NCI-H2029 treated with DMSO at 0.1 percent for 48 hours (cell line): ENCODE results near the gene MOB2.

Experiments
- DNase-seq: peaks from one replicate; lab custom pipeline; 2025; lab: John Stamatoyannopoulos, UW

Gene MOB2

DNA sequence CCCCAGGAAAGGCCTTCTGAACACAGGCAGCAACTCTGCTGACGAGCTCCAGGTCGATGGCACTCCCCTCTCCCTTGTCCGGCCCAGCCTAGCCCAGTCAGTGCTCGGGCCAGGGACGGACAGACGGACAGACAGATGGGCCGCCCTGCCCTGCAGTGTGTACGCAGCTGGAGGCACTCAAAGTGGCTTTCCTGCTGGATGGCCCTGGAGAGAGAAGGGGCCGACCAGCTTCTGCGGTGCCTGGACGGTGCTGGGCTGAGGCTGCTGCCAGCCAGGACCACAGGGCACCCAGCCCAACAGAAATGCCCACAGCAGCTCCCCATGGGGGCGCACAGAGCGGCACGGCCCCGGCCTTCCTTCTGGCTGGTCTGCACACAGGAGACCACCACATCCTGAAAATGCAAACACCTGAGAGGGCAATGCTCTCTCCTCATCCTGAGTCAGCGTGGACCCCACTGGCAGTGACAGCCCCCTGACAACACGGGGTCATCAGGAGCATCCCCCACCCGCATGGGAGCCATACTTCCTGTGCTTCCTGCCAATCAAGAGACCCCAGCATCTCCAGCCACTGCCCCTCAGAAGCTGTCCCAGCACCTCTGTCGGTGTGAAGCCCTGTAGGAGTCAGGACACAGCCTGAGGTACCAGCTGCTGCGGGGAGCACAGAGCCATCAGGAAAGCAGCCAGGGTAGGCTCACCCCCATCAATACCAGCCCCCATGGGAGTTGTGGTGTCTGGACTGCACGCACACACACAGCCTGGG is 692 bp upstream of the MOB2 start:
- DNase-seq = no peak

DNA sequence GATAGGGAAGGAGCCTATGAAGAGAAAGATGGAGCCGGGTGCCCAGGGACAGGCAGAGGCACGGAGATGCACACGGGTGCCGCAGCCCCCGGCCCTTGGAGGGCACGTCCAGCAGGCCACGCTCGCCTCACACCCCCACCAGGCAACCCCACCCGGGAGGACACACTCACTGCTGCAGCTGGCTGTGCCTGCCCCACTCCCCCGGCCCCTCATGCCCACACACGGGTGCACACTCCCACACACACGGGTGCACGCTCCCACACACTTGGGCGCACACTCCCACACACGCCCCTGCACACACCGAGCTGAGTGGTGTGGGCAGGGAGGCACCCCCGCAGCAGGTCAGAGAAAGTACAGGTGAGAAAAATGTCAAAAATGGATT is 1.1 kb downstream of the MOB2 start:
- DNase-seq = no peak

DNA sequence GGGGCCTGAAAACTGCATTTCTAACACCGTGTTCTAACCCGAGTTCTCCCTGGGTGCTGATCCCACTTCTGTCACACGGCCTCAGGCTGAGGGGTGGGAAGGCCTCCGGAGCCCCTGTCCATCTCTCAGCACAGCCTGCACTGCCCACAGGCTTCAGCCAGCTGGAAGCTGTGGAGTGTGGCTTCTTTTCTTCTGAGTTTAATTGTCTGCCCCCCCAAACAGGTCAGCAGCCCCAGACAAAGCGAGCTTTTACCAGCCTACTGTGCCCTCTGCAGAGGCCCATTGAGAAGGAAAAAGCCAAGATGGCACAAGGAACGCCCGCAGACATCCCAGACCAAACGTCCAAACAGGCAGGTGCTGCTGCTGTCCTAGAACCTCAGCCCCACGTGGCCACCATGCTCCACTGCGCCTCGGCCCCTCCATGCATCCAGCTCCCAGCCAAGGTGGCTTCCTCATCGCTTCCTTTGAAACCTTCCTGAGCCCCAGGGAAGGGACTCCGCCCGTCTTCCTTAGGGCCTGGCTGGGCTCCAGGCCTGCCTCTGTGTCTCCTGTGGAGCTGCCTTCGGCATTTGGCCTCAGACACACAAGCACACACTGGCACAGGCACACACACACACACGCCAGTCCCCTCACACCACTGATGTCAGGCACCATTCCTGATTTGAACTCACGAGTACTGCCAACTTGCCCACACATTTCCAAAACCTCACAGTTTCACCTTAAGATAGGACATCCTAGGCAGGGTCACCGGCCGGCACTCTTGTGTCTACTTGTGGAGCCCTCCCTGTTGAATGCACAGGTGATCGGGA is 1.7 kb downstream of the MOB2 start:
- no peak for DNase-seq

DNA sequence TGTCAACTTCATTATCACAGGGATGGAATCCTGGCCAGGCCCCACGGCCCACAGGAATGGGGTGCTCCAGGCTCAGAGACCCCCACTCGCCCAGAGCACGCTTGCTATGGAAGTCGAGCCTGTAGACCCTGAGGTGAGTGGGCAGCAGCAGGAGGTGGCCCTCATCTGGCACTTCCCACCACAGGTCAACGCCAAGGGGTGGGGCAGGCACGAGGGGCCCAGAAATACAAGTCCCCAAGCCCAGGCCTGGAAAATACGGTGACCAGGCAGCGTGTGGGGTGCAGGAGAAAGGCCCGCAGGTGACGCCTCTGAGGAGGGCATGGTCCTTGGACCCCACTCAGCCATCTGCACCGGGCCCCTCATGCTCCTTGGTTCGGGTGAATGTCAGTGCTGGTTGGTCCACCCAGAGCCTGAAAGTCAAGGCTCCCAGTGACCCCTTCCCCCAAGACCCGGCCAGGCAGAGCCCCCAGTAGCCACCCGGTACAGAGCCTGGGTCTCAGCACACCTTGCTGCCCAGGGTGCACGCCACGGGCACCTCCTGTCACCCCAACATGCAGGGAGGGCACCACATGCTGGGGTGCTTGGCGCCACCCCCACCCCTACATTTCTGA is 2.4 kb downstream of the MOB2 start:
- no peak for DNase-seq

DNA sequence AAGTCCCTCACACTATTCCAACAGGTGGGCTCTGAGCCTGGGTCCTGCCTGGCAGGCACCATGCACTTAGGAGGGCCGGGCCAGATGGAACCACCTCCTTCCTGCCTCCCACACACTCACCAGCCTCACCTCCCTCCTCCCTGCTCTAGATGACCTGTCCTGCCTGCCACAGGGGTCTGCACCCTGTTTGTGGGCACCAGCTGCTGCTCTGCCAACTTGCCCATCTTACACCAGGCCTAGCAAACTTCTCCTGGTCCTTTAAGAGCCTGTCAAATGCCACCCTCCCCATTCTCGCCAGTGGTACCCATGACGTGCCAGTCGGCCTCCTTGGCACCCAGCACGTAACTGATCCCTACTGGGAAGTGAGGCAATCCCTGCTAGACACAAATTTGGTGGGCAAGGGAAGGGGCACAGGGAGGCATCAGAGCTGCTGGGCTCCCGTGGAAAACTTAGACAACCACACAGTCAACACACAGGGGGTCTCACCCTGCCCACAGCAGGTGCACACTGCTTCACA is 3.1 kb downstream of the MOB2 start:
- no peak for DNase-seq

DNA sequence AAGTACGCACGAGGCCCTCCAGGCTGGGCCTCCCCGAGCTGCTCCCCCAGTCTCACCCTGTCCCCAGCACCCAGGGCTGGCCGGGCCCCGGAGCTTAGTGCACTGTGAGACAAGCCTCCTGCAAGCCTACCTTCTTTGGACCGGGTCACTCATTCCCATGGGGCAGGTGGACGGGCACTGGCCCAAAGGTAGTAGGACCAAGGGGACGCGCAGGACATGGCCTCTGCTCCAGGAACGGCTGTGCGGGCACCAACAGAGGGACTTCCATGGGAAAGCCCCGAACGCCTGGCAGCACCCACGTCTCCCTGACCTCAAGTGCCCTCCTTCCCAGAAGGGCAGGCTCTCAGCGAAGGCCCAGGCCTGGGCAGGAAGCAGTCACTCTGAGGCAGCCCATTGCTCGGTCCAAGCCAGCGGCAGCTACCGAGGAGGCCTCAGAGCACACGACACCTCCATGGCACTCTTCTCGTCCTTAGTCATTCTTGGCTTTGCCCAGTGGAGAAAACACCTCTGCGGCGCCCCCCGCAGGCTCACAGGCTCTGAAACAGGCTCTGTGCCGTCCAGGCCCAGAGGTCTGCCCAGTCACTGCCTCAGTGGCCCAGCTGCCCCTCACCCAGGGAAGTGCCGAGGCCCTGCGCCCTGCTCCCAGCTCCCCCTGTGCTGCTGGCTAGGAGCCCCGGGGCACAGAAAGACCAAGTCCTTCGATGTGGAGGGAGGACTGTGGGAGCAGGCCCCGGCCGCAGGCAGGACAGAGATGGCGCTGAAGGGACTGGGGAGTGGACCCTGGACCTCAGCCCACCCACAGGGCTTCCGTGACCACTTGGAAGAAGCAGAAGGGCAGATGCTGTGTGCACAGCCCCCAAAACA is 3.8 kb downstream of the MOB2 start:
- no peak for DNase-seq

DNA sequence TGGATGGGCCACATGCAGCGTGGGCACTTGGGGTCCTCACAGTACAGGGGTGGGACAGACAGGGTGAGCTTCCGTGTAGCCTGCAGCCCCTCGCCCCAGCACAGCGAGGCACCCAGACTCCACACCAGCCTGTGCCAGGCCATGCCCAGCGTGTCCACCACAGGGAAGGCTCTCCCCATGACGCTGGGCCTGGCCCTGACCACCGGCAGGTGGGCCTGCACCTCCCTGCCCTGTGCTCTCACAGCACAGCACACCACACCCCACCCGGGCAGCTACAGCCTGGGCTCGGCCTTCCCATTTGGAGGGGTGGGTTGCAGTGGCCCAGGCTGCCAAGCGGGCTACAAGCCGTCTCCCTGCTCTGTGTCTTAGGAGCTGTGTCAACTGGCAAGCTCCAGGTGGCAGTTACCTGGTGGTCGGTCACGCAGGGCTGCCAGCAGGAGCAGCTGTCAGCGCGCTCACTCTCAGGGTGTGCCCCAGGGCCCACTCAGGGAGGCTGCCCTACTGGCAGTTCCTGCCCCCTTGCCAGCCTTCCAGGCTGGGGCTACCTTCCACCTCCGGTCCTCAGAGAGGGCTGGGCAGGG is 4.6 kb downstream of the MOB2 start:
- no peak for DNase-seq

DNA sequence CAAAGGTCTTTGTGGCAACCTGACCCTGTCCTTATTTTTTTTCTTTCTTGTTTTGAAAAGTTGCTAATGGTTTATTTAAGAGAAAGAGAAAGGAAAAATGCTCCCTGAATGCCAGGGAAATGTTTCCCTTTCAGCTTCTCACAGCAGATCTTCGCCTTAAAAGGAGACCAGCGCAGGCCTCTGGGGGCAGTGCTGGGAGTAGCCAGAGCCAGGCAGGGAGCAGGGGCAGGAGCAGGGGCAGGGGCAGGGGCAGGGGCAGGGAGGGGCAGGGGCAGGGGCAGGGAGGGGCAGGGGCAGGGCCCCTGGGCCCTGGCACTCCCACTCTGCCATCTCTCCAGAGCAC is 5.1 kb downstream of the MOB2 start:
- DNase-seq = no peak

DNA sequence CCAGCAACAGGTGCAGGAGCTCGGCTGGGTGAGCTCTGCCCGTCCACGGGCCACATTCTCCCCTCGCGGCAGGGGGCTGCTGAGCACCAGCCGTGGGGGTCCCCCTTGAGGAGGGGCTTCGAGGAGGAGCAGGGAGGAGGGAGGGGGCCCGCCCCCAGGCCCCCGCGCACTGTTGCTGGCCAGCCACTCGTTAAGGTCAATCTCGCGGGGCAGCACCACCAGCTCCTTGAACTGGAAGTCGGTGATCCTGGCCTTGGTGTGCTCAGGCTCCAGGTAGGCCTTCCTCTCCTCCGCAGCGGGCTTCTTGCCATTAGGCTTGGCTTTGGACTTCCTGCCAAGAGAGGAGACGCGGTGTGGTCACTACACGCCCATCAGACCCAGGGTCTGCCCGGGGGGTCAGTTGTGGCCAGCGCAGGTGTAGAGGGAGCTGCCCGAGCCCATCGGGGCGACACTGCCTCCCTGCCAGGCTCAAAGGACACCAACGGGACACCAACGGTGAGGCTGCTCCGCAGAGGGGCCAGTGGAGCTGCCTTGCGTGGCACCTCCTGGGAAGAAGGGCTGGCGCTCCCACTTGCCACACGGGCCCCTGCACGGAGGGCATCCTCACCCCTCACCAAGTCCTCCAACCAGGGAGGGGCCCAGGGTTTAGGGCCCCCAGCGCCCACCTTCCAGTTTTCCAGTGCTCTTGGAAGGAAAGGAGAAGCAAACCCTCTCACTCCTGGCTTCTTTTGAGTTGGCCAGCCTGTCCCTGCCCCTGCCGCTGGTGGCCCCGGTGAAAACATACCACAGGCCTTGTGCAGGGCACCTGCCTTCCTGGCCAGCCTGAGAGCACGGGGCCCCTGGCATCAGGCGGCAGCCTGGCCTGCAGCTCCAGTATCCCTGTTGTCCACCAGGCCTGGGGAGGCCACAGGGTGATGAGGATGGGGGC is 5.8 kb downstream of the MOB2 start:
- DNase-seq = no peak

DNA sequence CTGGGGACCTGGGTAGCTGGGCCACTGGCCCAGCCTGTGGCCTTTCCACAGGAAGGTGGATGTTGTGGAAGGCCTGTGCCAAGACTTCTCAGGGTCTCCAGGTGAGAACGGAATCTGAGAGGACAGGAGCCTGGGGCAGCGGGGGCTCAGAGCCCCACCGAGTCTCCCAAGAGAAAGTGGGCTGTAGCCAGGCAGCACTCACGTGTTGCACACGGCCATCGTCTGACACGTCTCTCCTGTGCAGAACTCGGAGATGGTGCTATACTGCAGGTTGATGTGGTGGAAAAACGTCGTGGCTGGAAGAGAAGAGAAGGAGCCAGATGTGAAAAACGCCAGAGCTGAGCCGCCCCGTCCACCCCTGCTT is 6.4 kb downstream of the MOB2 start:
- DNase-seq = no peak

DNA sequence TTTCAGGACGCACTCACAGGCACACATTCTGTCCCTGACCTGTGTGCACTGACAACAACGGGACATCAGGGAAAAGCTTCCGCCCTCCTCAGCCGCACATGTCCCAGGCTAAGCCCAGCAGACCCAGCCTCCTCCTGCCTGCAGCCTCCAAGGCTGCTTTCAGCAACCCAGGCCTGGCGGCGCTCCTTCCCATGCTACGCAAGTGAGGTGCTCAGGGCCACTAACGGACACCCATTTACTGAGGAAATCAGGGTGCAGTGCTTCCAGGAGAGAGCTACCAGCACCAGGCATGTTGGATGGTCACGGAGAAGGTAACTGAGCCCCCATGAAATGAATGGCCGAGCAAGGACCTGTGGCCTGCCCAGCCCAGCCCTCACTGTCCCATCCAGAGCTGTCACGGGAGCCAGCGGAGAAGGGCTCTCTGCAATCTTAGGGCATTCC is 6.9 kb downstream of the MOB2 start:
- DNase-seq = no peak

DNA sequence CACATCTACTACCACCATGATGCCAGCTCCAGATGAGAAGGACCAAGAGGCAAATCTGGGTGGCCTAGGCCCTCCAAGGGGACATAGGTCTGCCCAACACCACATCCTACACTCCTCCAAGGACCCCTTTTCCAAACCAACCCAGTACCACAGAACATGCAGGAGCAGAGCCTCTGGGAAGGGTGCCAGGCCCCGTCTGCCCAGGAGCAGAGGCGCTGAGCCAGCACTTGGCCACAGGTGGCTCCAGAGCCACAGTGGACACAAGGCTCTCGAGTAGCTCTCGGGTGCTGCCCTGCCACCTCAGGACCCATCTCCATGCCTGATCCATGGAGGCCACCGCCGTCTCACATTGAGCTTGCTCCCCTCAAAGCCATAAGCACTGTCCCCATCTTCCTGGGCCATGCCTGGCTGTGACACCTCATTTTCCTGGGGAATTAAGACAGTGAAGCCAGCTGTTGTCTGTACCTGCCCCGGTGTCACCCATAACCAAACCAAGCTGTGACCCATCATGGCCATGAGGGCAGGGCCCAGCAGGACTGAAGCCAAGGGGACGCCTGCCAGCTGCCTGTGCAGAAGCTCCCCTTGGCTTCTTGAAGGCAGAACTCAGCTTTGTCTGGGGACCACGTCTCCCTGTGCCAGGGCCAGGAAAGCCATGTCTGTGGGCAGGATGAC is 7.4 kb downstream of the MOB2 start:
- DNase-seq = no peak

DNA sequence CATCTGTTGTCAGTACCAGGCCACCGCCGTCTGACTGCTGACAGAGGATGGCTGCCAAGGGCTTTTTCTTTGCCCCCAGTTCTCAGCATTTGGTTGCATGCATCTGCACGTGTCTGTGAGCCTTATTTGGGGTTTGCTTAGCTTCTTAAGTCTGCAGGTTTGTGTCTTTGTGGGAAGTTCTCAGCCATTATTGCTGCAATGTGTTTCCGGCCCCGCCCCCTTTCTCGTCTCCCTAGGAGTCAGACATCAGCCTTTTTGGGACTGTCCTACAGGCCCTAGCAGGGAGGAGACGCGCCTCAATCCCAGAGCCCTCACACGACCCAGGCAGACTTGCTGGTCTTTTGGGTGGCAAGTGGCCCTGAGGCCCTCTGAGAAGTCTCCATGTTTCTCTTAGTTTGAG is 8.0 kb downstream of the MOB2 start:
- no peak for DNase-seq

DNA sequence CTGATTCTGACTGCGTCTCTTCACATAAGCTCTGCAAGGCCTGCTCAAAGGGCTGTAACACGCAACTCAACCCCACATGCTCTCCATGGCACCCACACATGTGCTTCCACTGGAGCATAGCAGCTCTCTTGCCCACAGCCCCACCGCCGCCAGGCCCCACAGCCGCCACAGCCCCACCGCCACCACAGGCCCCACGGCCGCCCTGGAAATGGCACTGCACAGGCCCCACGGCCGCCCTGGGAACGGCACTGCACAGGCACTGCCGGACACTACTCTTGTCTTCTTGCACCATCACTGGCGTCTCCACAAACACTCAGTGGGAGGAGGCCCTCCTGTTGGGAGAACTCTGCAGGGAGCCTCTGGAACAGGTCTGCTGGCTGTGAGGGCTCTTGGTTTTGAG is 8.6 kb downstream of the MOB2 start:
- DNase-seq = no peak

DNA sequence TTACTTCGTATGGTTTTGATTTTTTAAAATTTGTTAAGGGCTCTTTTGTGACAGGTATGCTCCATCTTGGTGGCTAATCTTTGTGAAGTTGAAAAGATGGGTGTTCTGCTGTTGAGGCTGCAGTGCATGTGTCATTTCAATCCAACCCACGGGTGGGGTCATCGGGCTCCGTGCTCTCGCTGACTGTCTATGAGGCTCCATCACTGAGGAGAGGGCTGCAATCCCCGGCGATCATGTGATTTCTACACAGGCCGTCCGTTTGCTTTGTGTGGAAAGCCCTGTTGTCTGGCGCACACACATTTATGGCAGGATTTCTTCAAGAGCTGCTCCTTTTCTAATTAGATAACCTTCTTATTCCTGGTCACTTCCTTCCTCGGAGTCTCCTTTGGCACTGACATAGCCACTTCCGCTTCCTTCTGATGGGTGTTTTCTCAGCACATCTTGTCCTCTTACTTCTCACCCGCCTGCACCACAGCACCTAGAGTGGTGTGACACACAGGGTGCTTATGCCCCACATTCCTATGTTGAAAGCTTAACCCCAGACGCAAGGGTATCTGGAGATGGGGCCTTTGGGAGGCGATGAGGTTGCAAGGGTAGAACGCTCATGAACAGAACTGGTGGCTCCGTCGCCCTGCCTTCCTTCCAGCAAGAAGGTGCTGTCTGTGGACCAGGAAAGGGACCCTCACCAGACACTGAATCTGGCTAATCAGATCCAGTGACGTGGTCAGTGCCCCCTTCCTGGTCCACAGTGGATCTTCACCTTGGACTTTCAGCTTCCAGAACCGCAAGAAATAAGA is 9.4 kb downstream of the MOB2 start:
- DNase-seq = no peak

DNA sequence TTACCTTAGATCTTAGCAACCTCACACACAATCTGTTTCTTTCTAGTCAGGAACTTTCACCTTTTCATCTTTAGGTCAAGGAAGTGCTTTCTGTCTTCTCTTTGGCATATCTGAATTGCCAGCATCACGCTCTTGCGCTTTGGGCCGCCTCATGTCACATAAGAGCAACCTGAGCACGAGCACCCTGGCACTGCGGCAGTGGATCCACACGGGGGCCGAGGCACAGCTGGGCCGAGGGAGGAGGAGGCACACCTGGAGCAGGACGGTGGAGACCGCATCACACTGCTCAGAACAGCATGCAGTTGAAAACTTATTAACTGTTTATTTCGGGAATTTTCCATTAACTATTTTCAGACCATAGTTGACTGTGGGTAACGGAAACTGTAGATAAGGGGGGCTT is 10.7 kb downstream of the MOB2 start:
- DNase-seq = no peak

DNA sequence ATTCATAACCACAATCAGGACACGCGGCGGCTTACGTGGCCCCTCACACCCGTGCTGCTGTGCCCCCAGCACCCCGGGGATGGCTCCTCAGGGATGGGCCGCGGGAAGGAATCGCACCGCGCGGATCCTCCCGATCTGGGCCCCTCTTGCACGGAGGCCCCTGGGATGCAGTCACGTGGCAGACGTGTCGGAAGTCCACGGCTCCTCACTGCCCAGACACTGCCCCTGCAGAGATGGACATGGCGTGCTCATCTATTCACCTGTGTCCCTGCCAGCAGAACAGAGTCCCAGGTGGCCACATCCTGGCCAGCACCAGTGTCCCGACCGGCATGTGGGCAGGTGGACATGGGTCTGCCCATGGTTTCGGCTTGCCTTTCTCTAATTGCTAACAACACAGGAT is 12.8 kb downstream of the MOB2 start:
- DNase-seq = no peak

DNA sequence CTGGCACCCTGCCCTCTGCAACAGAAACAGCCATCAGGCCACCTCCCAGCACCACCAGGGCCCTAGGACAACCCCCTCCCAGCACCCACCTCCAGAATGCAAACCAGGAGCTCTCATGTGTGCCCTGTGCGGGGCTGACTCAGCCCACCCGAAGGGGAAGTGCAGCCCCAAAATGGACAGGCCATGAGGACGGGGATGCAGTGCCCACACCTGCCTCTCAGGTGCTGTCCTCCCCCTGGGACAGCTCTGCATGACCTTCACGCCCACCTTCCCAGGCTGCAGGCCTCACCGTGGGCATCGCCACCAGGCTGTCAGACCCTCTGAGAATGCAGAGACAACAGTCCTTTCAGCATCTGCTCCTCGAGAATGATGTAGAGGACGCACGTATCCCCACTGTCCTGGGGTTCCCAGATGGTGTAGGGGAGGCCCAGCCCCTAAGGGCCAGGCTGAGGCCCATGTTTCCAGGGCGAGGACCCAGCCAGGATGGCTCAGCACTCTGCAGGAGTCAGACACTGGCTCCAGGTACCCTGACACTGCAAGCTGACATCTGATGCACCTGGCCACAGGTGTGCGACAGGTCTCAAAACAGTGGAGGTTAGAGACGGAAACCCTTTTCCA is 13.5 kb downstream of the MOB2 start:
- DNase-seq = no peak
